GM18858 (cell line): ENCODE data around the gene CFAP61.
"Not testable (repeated sequence)": the region's sequence is repeated elsewhere in the genome, so short reads cannot be mapped to it uniquely, and the experiment has no call there.

Experiments used
- ATAC-seq: cut with Tn5 transposase; IDR thresholded peaks from one replicate; pipeline ENCODE4 v1.9.1; 2021; ENCODE audit not compliant: unreplicated experiment

CFAP61 gene

GRCh38 chr20:20089939-20090338, 37.6 kb downstream of the CFAP61 start:
- no peak for ATAC-seq

- no peak for ATAC-seq
Measured at GRCh38 chr20:20092827-20093226, 40.5 kb downstream of the CFAP61 start.

- ATAC-seq: no peak
Measured at GRCh38 chr20:20094410-20094809, 42.1 kb downstream of the CFAP61 start.

- ATAC-seq: no peak
Measured at GRCh38 chr20:20095114-20095872, 43.0 kb downstream of the CFAP61 start.

GRCh38 chr20:20096421-20096820, 44.1 kb downstream of the CFAP61 start:
- ATAC-seq: no peak

- no peak for ATAC-seq
Measured at GRCh38 chr20:20100881-20101280, 48.5 kb downstream of the CFAP61 start.

GRCh38 chr20:20102163-20102562, 49.8 kb downstream of the CFAP61 start:
- no peak for ATAC-seq

GRCh38 chr20:20102716-20103258, 50.5 kb downstream of the CFAP61 start:
- ATAC-seq: no peak

- no peak for ATAC-seq
Measured at GRCh38 chr20:20103486-20103885, 51.2 kb downstream of the CFAP61 start.

GRCh38 chr20:20123187-20123586, 70.9 kb downstream of the CFAP61 start:
- ATAC-seq: not testable (repeated sequence)

GRCh38 chr20:20130399-20130798, 78.1 kb downstream of the CFAP61 start:
- ATAC-seq: no peak

- no peak for ATAC-seq
Measured at GRCh38 chr20:20134941-20135575, 82.7 kb downstream of the CFAP61 start.

GRCh38 chr20:20136313-20136712, 84.0 kb downstream of the CFAP61 start:
- ATAC-seq: no peak

GRCh38 chr20:20137851-20138250, 85.5 kb downstream of the CFAP61 start:
- ATAC-seq: no peak

GRCh38 chr20:20138301-20139064, 86.2 kb downstream of the CFAP61 start:
- ATAC-seq: no peak

GRCh38 chr20:20139403-20139802, 87.1 kb downstream of the CFAP61 start:
- no peak for ATAC-seq

- ATAC-seq: no peak
Measured at GRCh38 chr20:20143165-20143564, 90.8 kb downstream of the CFAP61 start.

GRCh38 chr20:20143646-20144045, 91.3 kb downstream of the CFAP61 start:
- no peak for ATAC-seq

- ATAC-seq: no peak
Measured at GRCh38 chr20:20148779-20149178, 96.4 kb downstream of the CFAP61 start.

- no peak for ATAC-seq
Measured at GRCh38 chr20:20150241-20150640, 97.9 kb downstream of the CFAP61 start.

- ATAC-seq: no peak
Measured at GRCh38 chr20:20160520-20160919, 108.2 kb downstream of the CFAP61 start.

GRCh38 chr20:20161611-20162010, 109.3 kb downstream of the CFAP61 start:
- no peak for ATAC-seq
